OCI-LY3 (cell line): ENCODE results near the gene GJB5.

Experiments
- H2AFZ ChIP-seq: fragments of 200-600, 300-600 bp; shearing (Covaris generic); 2 replicates; pipeline ENCODE4 v1.6.0; 2014; ENCODE audit warnings: antibody characterized with exemption, low read depth, low read length
- H3K27ac ChIP-seq: fragments of 200-600, 300-600 bp; sonication (generic); 2 replicates; pipeline ENCODE4 v1.5.1; 2014; ENCODE audit warnings: mild to moderate bottlenecking, low read length, moderate library complexity, mixed read lengths
- H3K27me3 ChIP-seq: fragments of 200-600, 300-600 bp; sonication (generic); 2 replicates; pipeline ENCODE4 v1.6.1; 2014; ENCODE audit warnings: low read depth, low read length, mixed read lengths
- H3K36me3 ChIP-seq: fragments of 200-600, 300-600 bp; sonication (generic); replicated peaks from 2 replicates; pipeline ENCODE3; 2014; ENCODE audit warnings: low read depth, low read length, mixed read lengths
- H3K4me1 ChIP-seq: fragments of 300-600, 200-600 bp; sonication (generic); 2 replicates; pipeline ENCODE4 v1.6.1; 2014; ENCODE audit warnings: low read length, mixed read lengths
- H3K4me2 ChIP-seq: fragments of 200-600, 300-600 bp; sonication (generic); 2 replicates; pipeline ENCODE4 v1.6.1; 2014; ENCODE audit warnings: low read length, mixed read lengths
- H3K4me3 ChIP-seq: fragments of 300-600, 200-600 bp; sonication (generic); 2 replicates; pipeline ENCODE4 v1.5.1; 2014; ENCODE audit warnings: antibody characterized with exemption, mild to moderate bottlenecking, low read length, moderate library complexity
- H3K79me2 ChIP-seq: fragments of 300-600, 200-600 bp; shearing (Covaris generic); 2 replicates; pipeline ENCODE4 v1.6.1; 2014; ENCODE audit warnings: mild to moderate bottlenecking, low read length, mixed read lengths
- H3K9ac ChIP-seq: fragments of 300-600, 200-600 bp; shearing (Covaris generic); 2 replicates; pipeline ENCODE4 v1.6.0; 2014; ENCODE audit warnings: mild to moderate bottlenecking, low read length, moderate library complexity
- H3K9me3 ChIP-seq: fragments of 200-600, 300-600 bp; shearing (Covaris generic); 2 replicates; pipeline ENCODE4 v1.6.1; 2014; ENCODE audit warnings: low read length, mixed read lengths; ENCODE audit not compliant: insufficient read depth
- H4K20me1 ChIP-seq: fragments of 200-600, 300-600 bp; sonication (generic); 2 replicates; pipeline ENCODE4 v1.6.1; 2016; ENCODE audit warnings: low read length, mixed read lengths; ENCODE audit not compliant: insufficient read depth
- EZH2phosphoT487 ChIP-seq: fragments of 200-600 bp; shearing (Covaris generic); IDR thresholded peaks from 2 replicates; pipeline ENCODE4 v1.6.1; 2018; ENCODE audit warnings: antibody characterized with exemption, mixed run types, low read depth
- TF ChIP-seq, protein P1 (sequence below): fragments of 200-600, 300-600 bp; sonication (generic); IDR thresholded peaks from 2 replicates; pipeline ENCODE4 v1.5.1; 2014; ENCODE audit warnings: antibody characterized with exemption, low read length, low read depth

Gene GJB5

DNA sequence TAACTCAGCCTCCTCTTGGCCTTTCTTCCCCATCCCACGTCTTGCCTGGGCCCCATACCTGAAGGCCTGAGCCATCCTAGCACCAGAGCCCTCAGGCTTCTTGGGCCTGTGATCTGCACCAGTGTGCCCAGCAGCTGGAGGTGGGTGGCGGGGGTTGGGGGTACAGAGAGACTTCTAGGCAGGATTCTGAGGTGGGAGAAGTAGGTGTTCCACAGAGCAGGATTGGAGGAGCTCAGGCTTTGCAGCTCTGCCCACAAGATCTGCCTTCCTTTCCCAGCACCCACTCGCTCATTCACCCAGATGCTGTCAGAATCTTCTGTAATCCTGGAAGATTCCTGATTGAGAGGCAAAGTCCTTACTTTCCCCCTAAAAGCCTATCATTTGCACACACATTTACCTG is 10.0 kb upstream of the GJB5 start:
- H3K9ac ChIP-seq, result no peak overlapping the region
- H3K4me3 ChIP-seq, result no peak overlapping the region
- no peak for TF ChIP-seq EZH2phosphoT487
- TF ChIP-seq, protein P1, sequence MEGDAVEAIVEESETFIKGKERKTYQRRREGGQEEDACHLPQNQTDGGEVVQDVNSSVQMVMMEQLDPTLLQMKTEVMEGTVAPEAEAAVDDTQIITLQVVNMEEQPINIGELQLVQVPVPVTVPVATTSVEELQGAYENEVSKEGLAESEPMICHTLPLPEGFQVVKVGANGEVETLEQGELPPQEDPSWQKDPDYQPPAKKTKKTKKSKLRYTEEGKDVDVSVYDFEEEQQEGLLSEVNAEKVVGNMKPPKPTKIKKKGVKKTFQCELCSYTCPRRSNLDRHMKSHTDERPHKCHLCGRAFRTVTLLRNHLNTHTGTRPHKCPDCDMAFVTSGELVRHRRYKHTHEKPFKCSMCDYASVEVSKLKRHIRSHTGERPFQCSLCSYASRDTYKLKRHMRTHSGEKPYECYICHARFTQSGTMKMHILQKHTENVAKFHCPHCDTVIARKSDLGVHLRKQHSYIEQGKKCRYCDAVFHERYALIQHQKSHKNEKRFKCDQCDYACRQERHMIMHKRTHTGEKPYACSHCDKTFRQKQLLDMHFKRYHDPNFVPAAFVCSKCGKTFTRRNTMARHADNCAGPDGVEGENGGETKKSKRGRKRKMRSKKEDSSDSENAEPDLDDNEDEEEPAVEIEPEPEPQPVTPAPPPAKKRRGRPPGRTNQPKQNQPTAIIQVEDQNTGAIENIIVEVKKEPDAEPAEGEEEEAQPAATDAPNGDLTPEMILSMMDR, result no peak
- H3K27me3 ChIP-seq, result no peaks in the 10 kb centered on the region
- H3K36me3 ChIP-seq, result no peaks in the 10 kb centered on the region
- no peaks in the 10 kb centered on the region for H3K4me1 ChIP-seq
- H3K27ac ChIP-seq, result no peak overlapping the region
- H2AFZ ChIP-seq, result no peak overlapping the region
- no peaks in the 10 kb centered on the region for H3K79me2 ChIP-seq
- no peak overlapping the region for H3K4me2 ChIP-seq
- no peaks in the 10 kb centered on the region for H3K9me3 ChIP-seq
- no peaks in the 10 kb centered on the region for H4K20me1 ChIP-seq

DNA sequence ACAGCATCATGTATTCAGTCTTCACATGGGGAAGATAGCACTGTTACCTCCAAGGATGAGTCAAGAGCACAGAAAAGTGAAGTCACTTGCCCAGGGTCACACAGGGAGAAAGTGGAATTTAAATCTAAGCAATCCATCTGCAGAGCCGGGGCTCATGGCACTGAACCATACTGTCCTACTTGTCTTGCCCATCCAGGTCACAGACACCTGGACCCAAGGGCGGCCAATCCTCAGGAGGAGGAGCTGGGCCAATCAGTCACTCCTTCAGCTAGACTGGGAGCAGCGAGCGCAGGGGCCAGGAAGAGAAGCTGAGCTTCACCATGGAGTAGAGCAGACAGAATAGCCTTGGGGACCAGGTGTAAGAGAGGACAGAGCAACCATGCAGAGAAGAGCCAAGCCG is 9.2 kb upstream of the GJB5 start:
- Histone ChIP-seq H3K27ac (no peak overlapping the region), H3K36me3 (no peaks in the 10 kb centered on the region), H2AFZ (no peak overlapping the region), H3K9me3 (no peaks in the 10 kb centered on the region), H3K9ac (no peak overlapping the region), H3K4me1 (no peaks in the 10 kb centered on the region), H3K79me2 (no peaks in the 10 kb centered on the region), H3K4me3 (no peak overlapping the region), H3K27me3 (no peaks in the 10 kb centered on the region), H3K4me2 (no peak overlapping the region), H4K20me1 (no peaks in the 10 kb centered on the region)
- TF ChIP-seq, protein P1, result no peak
- no peak for TF ChIP-seq EZH2phosphoT487

DNA sequence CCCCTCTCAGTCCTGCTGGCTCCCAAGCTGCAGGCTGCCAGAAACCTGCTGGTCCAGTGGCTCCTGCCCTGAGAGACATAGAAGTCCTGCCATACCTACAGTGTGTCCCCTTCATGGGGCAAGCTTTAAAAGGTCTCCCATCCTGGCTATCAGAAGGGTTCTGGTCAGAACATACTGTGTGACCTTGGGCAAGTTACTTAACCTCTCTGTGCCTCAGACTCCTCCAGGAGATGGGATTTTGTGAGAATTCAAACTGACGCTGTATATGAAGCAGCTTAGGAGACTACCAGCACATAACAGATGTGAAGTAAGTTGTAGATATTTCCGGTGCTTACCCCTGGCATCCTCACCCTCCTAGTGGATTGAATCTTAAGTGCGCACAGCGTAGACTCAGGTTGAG is 8.7 kb upstream of the GJB5 start:
- no peak overlapping the region for H3K27ac ChIP-seq
- no peak overlapping the region for H2AFZ ChIP-seq
- TF ChIP-seq, protein P1, result no peak
- TF ChIP-seq EZH2phosphoT487, result no peak
- no peaks in the 10 kb centered on the region for H3K27me3 ChIP-seq
- no peaks in the 10 kb centered on the region for H3K4me1 ChIP-seq
- no peaks in the 10 kb centered on the region for H4K20me1 ChIP-seq
- H3K4me2 ChIP-seq, result no peak overlapping the region
- H3K9me3 ChIP-seq, result no peaks in the 10 kb centered on the region
- no peaks in the 10 kb centered on the region for H3K79me2 ChIP-seq
- no peak overlapping the region for H3K9ac ChIP-seq
- no peak overlapping the region for H3K4me3 ChIP-seq
- H3K36me3 ChIP-seq, result no peaks in the 10 kb centered on the region

DNA sequence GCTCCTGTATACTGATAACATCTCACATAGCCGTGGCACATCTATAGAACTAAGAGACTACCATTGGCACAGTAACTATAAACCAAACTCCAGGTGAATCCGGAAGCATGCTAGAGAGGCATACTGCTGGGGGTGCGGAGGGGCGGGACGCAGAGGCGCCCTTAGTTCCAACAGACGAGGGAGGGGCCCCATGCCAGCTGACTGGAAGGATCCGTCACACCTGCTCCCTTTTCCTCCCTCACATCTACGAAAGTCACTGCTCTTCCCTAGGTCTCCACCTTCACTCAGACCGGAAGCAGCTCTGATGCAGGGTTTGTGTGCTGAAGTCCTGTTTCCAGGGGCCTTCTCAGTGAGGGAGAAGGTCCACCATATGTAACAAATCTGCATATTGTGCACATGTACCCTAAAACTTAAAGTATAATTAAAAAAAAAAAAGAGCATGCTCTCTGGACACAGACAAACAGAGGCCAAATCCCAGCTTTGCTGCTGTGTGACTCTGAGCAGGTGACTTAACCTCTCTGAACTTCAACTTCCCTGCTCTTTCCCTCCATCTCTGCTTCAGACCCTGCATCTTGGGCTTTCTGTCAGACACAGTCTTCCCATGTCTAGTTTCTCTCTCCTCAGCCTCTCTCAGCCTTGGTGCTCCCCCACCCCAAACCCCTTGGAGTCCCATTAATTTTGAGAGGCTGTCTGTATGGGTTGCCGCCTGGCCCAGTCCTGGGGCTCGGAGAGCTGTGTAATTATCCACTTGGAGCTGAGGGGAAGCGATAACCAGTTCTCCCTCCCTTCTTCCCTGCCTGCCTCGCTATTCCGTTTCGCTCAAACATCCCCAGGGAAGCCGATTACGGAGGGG is 7.8 kb upstream of the GJB5 start:
- Histone ChIP-seq H3K4me1 (no peaks in the 10 kb centered on the region), H4K20me1 (no peaks in the 10 kb centered on the region), H3K4me2 (no peak overlapping the region), H3K4me3 (no peak overlapping the region), H3K36me3 (no peaks in the 10 kb centered on the region), H3K9me3 (no peaks in the 10 kb centered on the region), H2AFZ (no peak overlapping the region), H3K79me2 (no peaks in the 10 kb centered on the region), H3K27me3 (no peaks in the 10 kb centered on the region), H3K9ac (no peak overlapping the region), H3K27ac (no peak overlapping the region)
- TF ChIP-seq, protein P1, result no peak
- TF ChIP-seq EZH2phosphoT487, result no peak
